Peyer's patch (tissue), 4 donors: ENCODE data around the gene HCCS. TPM values are rescaled to one million over a fixed set of nuclear protein-coding genes. Genes with fewer than 3 reads are reported as not detected.
A peak's percentile ranks its signal among the peaks of the same experiment; 100 is the strongest.
"Not testable (repeated sequence)": the region's sequence is repeated elsewhere in the genome, so short reads cannot be mapped to it uniquely, and the experiment has no call there.

Experiments used
- DNase-seq, 3 donors: peaks; one replicate each; pipeline ENCODE4 v3.0.0-alpha.2; 2017 to 2019
- H3K27ac ChIP-seq, 4 donors: fragments of 200-600 bp; sonication (generic); one replicate each; pipeline ENCODE4 v1.5.1; 2016 to 2019
- H3K27me3 ChIP-seq, 2 donors: fragments of 200-600 bp; sonication (generic); one replicate each; pipeline ENCODE4 v1.5.1; 2019
- H3K36me3 ChIP-seq, 3 donors: fragments of 200-600 bp; sonication (generic); one replicate each; pipeline ENCODE4 v1.5.1; 2016 to 2019
- H3K4me1 ChIP-seq, 4 donors: fragments of 200-600 bp; sonication (generic); one replicate each; pipeline ENCODE4 v1.5.1; 2016 to 2019
- H3K4me3 ChIP-seq, 4 donors: fragments of 200-600 bp; sonication (generic); 1 replicate in 3 of 4; 2 replicates in 1 of 4; pipeline ENCODE4 v1.5.1; 2016 to 2019; ENCODE audit warnings: mild to moderate bottlenecking in 1 of 4
- H3K9me3 ChIP-seq, 4 donors: fragments of 200-600 bp; sonication (generic); one replicate each; pipeline ENCODE4 v1.5.1; 2016 to 2019; ENCODE audit warnings: mild to moderate bottlenecking in 1 of 4
- POLR2A ChIP-seq, 2 donors: fragments of 450-650 bp; IDR thresholded peaks; one replicate each; pipeline ENCODE4 v1.5.1; 2017; ENCODE audit warnings: antibody characterized with exemption in 2 of 2, mild to moderate bottlenecking in 2 of 2, moderate library complexity in 2 of 2
- total RNA-seq, 4 donors: library from RNA; depleted of rRNA; stranded (reverse); fragments of >200 nt; gene quantifications; one replicate each; pipeline ENCODE4 v1.1.0, GENCODE V29; 2016
- TF ChIP-seq, protein P1 (sequence below), 6 experiments: fragments of 450-650 bp in 4 of 6; fragments of 200-600 bp in 2 of 6; sonication (generic) in 1 of 6; IDR thresholded peaks; one replicate each; pipeline ENCODE4 v1.5.1; 2017 to 2019; ENCODE audit warnings: antibody characterized with exemption in 6 of 6, mild to moderate bottlenecking in 3 of 6, moderate library complexity in 1 of 6

The HCCS gene
- total RNA-seq, 4 donors from 2014 or later: 5.8 to 17.0 (median 10.4) TPM

DNA sequence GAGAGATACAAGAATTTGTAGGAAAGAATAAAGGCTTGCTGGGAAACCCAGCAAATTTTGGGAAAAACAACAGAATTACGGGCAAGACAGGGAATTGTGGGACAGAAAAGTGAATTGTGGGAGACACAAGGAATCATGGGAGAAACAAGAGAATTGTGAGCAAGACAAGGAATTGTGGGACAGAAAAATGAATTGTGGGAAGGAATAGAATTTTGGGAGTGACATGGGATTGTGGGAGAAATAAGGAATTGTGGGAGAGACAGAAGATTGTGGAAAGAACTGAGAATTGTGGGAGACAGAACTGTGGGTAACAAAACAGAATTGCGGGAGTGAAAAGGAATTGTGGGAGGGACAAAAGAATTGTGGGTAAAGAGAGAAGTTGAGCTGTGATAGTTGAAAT lies 1.2 kb upstream of the HCCS start:
- H3K9me3 ChIP-seq: no peaks in the 10 kb centered on the region
- H3K4me3 ChIP-seq: no peak overlapping the region
- peaks cover 0 to 13% (median 0%) of the 10 kb centered on the region in 4 donors for H3K4me1 ChIP-seq
- DNase-seq: no peak
- no peak overlapping the region for H3K27ac ChIP-seq
- H3K27me3 ChIP-seq: no peaks in the 10 kb centered on the region
- no peak for TF ChIP-seq POLR2A (IDR thresholded peaks at IDR 0.05)
- TF ChIP-seq, protein P1, sequence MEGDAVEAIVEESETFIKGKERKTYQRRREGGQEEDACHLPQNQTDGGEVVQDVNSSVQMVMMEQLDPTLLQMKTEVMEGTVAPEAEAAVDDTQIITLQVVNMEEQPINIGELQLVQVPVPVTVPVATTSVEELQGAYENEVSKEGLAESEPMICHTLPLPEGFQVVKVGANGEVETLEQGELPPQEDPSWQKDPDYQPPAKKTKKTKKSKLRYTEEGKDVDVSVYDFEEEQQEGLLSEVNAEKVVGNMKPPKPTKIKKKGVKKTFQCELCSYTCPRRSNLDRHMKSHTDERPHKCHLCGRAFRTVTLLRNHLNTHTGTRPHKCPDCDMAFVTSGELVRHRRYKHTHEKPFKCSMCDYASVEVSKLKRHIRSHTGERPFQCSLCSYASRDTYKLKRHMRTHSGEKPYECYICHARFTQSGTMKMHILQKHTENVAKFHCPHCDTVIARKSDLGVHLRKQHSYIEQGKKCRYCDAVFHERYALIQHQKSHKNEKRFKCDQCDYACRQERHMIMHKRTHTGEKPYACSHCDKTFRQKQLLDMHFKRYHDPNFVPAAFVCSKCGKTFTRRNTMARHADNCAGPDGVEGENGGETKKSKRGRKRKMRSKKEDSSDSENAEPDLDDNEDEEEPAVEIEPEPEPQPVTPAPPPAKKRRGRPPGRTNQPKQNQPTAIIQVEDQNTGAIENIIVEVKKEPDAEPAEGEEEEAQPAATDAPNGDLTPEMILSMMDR (IDR thresholded peaks at IDR 0.05): no peak
- H3K36me3 ChIP-seq: peaks cover 0 to 8% (median 0%) of the 10 kb centered on the region in 3 donors

DNA sequence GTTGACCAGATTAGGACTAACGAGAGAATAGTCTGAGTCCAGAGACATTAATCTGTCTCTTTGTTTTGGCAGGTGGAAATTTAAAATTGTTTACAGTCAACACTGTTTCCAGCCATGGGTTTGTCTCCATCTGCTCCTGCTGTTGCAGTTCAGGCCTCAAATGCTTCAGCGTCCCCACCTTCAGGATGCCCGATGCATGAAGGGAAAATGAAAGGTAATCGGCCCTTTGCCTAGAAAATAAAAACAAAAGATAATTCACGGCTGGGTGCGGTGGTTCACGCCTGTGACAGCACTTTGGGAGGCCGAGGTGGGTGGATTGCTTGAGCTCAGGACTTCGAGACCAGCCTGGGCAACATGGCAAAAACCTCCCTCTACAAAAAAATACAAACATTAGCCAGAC lies 815 bp downstream of the HCCS start:
- Histone ChIP-seq H3K4me3 (peak overlapping the region; percentile 61 to 78 (median 65)), H3K4me1 (peaks cover 0 to 13% (median 0%) of the 10 kb centered on the region in 4 donors), H3K36me3 (peaks cover 0 to 22% (median 0%) of the 10 kb centered on the region in 3 donors), H3K27ac (peak overlapping the region; percentile 84 to 92 (median 86)), H3K27me3 (no peaks in the 10 kb centered on the region), H3K9me3 (no peaks in the 10 kb centered on the region)
- TF ChIP-seq, protein P1 (IDR thresholded peaks at IDR 0.05): no peak
- TF ChIP-seq POLR2A (IDR thresholded peaks at IDR 0.05): no peak
- DNase-seq: no peak

DNA sequence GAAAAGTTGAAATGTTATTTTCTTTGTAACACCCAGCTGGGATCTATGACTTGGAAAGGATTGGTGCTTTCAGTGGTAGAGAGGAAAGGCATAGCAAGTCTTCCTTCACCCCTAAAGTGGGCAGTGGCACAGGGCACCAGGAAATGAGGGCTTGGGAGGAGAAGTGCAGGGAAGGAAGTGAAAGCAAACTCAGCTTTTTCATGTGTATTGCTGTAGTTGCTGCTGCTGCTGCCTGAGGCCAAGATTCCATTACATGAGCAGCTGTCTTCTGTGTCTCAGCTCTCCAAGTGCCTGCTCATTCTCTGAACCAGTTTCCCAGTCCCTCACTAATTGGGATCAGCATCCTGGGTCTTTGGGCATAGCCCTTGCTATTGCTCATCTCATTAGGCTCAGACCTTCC lies 2.6 kb downstream of the HCCS start:
- Histone ChIP-seq H3K27me3 (no peaks in the 10 kb centered on the region), H3K4me1 (peaks cover 0 to 13% (median 0%) of the 10 kb centered on the region in 4 donors), H3K36me3 (peaks cover 0 to 37% (median 0%) of the 10 kb centered on the region in 3 donors), H3K9me3 (no peaks in the 10 kb centered on the region), H3K27ac (peak overlapping the region in 2 of 4 donors; percentile 12 to 40), H3K4me3 (no peak overlapping the region)
- TF ChIP-seq POLR2A (IDR thresholded peaks at IDR 0.05): no peak
- TF ChIP-seq, protein P1 (IDR thresholded peaks at IDR 0.05): no peak
- DNase-seq: peak in 1 of 3 donors; percentile 26

DNA sequence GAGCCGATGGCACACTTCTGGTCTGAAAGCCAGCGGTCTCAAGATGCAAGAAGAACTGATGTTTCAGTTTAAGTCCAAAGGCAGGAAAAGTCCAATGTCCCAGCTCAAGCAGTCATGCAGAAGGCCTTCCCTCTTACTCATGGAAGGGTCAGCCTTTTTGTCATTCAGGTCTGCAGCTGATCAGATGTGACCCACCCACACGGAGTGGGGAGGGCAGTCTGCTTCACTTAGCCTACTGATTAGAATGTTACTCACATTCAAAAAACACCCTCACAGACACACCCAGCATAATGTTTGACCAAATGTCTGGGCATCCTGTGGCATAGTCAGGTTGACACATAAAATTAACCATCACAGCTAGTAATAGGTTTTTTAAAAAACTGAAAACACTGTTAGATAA lies 6.6 kb downstream of the HCCS start:
- Histone ChIP-seq H3K27ac (no peak overlapping the region), H3K27me3 (no peaks in the 10 kb centered on the region), H3K4me1 (peaks cover 0 to 6% (median 0%) of the 10 kb centered on the region in 4 donors), H3K4me3 (no peak overlapping the region), H3K36me3 (peaks cover 0 to 48% (median 0%) of the 10 kb centered on the region in 3 donors), H3K9me3 (no peaks in the 10 kb centered on the region)
- no peak for DNase-seq
- no peak for TF ChIP-seq POLR2A (IDR thresholded peaks at IDR 0.05)
- TF ChIP-seq, protein P1 (IDR thresholded peaks at IDR 0.05): no peak

DNA sequence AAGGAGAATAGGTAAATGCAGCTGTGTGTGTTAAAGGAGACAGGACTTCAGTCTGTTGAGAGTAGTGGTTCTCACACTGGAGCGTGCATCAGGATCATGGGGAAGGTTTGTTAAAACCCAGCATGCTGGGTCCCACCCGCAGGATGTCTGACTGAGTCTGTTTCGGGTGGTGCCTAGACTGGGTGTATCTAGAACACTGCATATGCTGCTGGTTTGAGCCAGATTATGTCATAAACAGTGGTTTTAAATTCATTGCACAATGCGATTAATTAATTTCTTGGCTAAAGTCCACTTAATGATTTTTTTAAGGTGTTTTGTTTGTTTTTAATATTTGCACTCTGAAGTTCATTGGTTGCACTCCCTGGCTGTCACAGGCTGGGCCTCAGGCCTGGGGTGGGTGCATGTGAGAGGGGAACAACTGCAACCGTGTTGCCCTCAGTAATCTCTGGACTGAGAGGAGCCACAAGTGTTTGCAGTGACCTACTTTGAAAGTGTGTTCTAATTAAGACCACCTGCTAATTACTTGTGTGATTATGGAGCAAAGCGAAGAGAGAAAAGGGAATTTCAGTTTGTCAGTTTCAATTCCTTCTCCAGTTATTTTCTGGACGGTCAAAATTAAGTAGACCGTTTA lies 8.3 kb downstream of the HCCS start:
- no peak for TF ChIP-seq POLR2A (IDR thresholded peaks at IDR 0.05)
- TF ChIP-seq, protein P1 (IDR thresholded peaks at IDR 0.05): no peak
- Histone ChIP-seq H3K9me3 (no peaks in the 10 kb centered on the region), H3K36me3 (peaks cover 0 to 45% (median 0%) of the 10 kb centered on the region in 3 donors), H3K4me3 (no peak overlapping the region), H3K27ac (no peak overlapping the region), H3K4me1 (no peaks in the 10 kb centered on the region), H3K27me3 (no peaks in the 10 kb centered on the region)
- DNase-seq: no peak

DNA sequence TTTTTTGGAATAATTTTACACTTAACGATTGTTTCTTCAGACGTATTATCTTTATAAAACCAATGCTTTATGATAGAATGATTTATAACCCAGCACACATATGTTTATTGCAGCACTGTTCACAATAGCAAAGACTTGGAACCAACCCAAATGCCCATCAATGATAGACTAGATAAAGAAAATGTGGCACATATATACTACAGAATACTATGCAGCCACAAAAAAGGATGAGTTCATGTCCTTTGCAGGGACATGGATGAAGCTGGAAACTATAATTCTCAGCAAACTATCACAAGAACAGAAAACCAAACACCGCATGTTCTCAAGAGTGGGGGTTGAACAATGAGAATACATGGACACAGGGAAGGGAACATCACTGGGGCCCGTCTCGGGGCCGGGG lies 12.0 kb downstream of the HCCS start:
- not testable (repeated sequence) for H3K27me3 ChIP-seq, DNase-seq, H3K4me1 ChIP-seq, H3K9me3 ChIP-seq, H3K27ac ChIP-seq, H3K4me3 ChIP-seq
- peaks cover 0 to 15% (median 0%) of the 10 kb centered on the region in 3 donors for H3K36me3 ChIP-seq
